Measurements from ENCODE around the gene DNAJC24.

Gene DNAJC24

DNA sequence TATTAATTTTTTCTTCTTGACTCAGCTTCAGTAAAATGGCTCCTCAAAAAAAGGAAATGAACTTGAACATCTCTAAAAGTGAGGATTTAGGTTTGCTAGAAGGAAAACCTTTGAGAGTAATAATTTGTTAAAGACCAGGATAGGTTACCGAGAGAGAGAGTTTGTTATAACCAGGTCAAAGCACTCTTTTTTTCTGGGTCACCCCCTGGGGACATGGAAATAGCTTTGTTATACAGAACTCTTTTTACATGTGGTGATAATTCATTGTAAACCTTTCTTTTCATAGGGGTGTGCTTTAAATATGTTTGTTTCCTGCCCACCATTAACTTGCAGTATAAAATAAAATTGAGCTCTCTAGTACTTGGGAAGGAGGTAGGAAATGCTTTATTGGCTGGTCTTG lies 47.7 kb downstream of the DNAJC24 start:
- DNase-seq, result no peak

- DNase-seq, result no peak
Observed at GRCh38 chr11:31417816-31418215, 48.2 kb downstream of the DNAJC24 start.

DNA sequence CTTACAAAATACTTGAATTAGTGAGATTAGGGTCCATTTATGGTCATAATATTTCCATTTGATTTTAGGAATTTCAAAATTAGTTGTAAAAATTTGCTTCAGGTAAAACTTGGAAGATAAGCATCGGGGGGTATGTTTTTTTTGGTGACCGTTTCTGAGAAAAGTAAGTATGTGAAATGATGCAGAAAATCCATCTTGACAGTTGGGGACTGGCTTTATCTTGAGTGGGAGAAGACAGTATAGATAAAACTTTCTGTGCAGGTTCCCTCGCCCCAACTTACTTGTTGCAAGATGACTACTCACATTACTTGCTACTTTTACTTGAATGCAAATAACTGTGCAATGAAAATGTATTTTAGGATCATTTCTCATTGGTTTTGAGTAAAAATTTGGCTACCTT lies 49.5 kb downstream of the DNAJC24 start:
- DNase-seq, result no peak

- DNase-seq, result no peak
Observed at GRCh38 chr11:31419669-31420068, 50.0 kb downstream of the DNAJC24 start.

- no peak for DNase-seq
Observed at GRCh38 chr11:31421820-31422219, 52.2 kb downstream of the DNAJC24 start.

DNA sequence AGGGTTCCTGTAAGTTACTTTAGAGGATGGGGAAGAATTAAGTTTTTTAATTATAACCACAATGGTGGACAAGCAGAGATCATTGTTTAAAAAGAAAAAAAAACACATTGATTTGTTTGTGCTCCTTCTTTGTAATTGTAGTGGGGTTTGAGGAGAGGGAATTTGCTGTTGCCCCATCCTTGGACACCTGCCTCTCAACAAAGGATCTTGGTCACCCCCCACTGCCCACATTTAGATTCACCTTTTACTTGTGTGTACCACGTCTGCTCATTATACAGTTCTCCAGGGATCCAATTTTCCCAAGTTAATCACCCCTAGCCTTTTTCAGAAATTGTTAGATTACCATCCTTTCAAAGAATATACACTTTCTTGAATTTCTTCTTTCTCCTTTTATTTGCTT lies 53.0 kb downstream of the DNAJC24 start:
- DNase-seq, result no peak

GRCh38 chr11:31424652-31425051 lies 55.0 kb downstream of the DNAJC24 start:
- DNase-seq, result no peak

- DNase-seq, result no peak
Observed at GRCh38 chr11:31433851-31434250, 64.2 kb downstream of the DNAJC24 start.

- DNase-seq, result no peak
Observed at GRCh38 chr11:31437742-31438435, 68.2 kb downstream of the DNAJC24 start.

GRCh38 chr11:31441296-31441695 lies 71.6 kb downstream of the DNAJC24 start:
- DNase-seq, result no peak

GRCh38 chr11:31442086-31442485 lies 72.4 kb downstream of the DNAJC24 start:
- no peak for DNase-seq

- no peak for DNase-seq
Observed at GRCh38 chr11:31443802-31444201, 74.1 kb downstream of the DNAJC24 start.

GRCh38 chr11:31445621-31446020 lies 76.0 kb downstream of the DNAJC24 start:
- no peak for DNase-seq

DNA sequence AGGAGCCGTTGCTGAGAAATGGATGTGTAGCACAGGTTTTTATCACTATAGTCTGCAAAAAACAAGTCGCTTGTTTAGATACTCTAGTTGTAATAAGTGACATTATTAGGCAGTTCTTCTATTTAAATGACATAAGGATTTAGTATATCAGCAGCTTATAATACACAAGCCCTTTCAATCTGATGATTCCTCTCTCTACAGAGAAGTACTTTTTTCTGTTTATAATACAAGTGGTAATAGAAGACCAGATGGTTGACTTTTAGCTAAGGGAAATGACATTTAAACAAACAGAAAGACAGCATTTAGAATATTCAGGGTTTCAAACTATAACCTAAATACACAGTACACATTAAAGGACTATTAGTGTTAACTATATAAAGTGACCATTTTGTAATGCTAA lies 79.4 kb downstream of the DNAJC24 start:
- DNase-seq, result no peak

DNA sequence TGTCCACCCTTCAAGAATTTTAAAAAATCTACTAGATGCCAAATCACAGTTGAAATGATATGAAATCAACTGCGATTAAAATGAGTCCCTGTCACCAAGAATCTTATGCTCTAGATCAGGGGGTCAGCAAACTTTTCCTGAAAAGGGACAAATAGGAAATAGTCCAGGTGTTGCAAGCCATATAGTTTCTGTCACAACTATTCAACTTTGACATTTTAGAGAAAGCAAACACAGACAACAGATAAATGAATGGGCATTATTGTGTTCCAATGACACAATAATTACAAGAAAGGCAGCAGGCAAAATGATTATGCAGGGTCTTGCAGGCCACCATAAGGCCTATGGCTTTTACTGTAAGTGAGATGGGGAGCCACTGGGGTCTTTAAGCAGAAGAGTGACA lies 81.2 kb downstream of the DNAJC24 start:
- DNase-seq, result no peak

DNA sequence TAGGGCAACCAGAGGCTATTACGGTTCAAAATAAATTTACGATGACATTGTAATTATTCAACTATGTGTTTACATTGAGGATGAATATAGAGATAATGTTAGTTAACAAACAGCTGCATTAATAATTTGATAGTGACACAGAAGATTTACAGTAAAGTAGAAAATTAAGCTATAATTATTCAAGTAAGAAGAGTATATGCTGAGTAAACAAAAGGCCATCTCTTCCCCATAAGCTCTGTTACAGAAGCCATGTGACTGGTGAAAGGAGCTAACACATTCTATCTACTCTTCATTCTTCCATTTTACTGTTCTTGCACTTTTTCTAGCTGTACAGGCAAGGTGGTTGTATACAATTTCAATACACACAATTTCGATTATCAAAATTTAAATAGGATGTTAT lies 85.5 kb downstream of the DNAJC24 start:
- no peak for DNase-seq

- no peak for DNase-seq
Observed at GRCh38 chr11:31464436-31464835, 94.8 kb downstream of the DNAJC24 start.

DNA sequence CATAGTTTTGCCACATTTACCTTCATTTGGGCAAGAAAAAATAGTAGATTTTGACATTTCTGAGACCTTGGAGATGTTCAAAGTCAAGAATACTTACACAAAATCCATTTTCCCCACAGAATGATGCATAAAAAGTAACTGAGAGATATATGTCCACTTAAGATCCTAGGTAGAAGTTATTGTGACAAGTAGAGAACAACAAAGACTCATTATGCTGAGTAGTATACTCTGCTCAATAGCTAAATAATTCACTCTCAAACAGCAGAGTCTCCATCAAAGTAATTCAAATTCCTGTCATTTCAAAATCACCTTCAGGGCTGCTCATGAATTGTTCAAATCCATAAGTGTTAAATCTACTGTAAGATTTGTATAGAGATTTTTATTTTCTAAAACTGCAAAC lies 104.4 kb downstream of the DNAJC24 start:
- no peak for DNase-seq

DNA sequence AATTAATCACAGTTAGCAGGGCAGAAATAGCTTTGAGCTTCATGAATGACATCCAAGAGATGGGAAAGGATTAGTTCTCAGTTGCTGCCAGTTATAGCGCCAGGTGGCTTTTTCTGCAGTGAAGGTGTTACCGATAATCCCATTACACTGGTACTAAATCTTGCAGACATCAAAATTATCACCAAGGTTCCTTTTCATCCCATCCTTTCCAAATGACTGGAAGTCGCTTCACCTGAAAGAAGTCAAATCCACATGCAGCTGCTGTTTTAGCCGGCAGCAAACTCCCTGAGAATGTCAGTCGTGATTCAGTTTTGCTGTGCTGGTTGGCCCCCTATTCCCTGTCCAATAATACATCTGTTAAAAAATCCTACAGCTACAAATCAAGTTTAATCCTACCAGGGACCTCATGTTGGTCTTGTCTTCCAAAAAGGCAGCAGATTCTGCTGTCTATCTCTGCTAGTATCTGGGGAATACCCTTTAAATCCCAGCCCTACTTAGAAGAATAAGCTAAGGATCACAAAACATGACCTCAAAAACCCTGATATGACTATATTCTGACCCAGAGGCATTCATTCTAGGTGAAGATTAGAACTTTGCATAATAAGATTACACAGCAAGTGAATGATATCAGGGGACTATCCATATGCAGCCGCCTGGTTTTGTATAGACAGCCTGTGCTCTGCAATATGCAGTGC lies 108.0 kb downstream of the DNAJC24 start:
- no peak for DNase-seq

DNA sequence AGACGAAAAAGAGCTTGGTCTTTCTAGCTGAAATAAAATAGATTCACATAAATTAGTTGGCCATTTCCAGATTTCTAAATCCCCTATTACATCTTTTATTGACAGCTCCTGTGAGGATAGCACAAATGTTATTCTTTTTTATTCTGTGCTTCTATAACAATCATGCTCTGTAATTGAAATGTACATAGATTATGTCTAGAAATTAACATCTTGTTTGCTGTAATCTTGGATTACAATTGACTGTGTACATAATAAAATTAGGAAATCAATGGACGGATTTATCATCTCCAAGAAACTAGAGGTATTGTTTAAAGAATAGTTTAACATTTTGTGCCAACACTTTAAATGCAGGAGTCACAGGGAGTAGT lies 108.5 kb downstream of the DNAJC24 start:
- DNase-seq, result no peak

DNA sequence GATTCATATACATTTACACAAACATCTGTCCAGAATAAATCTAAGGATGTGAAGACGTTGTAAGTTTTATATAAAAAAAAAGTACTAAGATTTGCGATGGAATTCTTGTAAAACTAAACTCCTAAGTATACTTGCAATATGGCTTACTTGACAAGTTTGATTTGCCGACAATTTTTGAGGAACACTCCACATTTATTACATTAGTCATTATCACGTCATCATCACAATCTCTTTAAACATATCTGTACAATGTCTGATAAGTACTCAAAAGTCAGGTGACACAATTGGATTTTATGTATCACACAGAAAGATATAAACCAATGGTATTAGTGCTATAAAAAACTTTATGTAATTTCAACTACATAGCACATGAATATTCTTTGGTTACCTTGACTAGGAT lies 109.4 kb downstream of the DNAJC24 start:
- DNase-seq, result no peak

DNA sequence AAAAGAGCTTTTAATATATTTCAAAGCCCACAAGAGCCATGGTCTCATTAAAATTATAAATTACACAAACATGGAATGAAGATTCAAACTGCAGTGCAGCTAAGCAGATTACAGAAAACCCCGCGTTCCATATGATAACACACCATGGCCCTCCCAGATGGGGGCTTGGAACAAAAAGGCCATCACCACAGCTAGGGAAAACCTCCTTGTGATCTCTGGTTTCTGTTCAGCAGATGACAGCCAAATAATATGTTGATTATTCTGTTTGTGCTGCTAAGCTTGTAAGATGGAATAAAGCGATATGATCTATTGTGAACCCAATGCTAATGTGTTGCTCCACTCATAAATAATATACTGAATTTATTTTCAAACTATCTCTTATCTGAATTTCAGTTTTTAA lies 111.3 kb downstream of the DNAJC24 start:
- DNase-seq, result no peak
